Psoas muscle (tissue), 8 donors: Measurements from ENCODE around the gene GYG1. TPM values are rescaled to one million over a fixed set of nuclear protein-coding genes. Genes with fewer than 3 reads are reported as not detected.

ENCODE experiments used
- ATAC-seq, 4 donors: fragments of 200-7000 bp; cut with Tn5 transposase; one replicate each; pipeline ENCODE4 v1.9.1; 2020; ENCODE audit warnings: moderate library complexity in 3 of 4, mild to moderate bottlenecking in 2 of 4
- DNase-seq, 2 donors: peaks; one replicate each; pipeline ENCODE4 v3.0.0-alpha.2; 2020
- H3K27ac ChIP-seq: fragments of 200-600 bp; one replicate; pipeline ENCODE4 v1.8.0; 2022
- H3K27me3 ChIP-seq, 3 donors: fragments of 200-600 bp in 1 of 3; one replicate each; pipeline versions ENCODE4 v1.6.1 to v1.8.0; 2013 to 2022; ENCODE audit warnings: low read length in 2 of 3, mild to moderate bottlenecking in 2 of 3, moderate library complexity in 1 of 3; ENCODE audit not compliant: insufficient read depth in 3 of 3
- H3K36me3 ChIP-seq, 2 donors: fragments of 200-600 bp in 1 of 2; one replicate each; pipeline versions ENCODE4 v1.6.1 to v1.8.0; 2013 to 2022; ENCODE audit warnings: low read depth in 1 of 2, mild to moderate bottlenecking in 1 of 2, moderate library complexity in 1 of 2; ENCODE audit not compliant: insufficient read depth in 1 of 2
- H3K4me1 ChIP-seq: fragments of 200-600 bp; one replicate; pipeline ENCODE4 v1.8.0; 2022
- H3K4me3 ChIP-seq: fragments of 200-600 bp; one replicate; pipeline ENCODE4 v1.8.0; 2022; ENCODE audit warnings: mild to moderate bottlenecking
- H3K9me3 ChIP-seq: fragments of 200-600 bp; one replicate; pipeline ENCODE4 v1.8.0; 2022
- WGBS, 3 donors: extraction: QIAGEN DNeasy Blood & Tissue Kit; methylation state at CpG; one replicate each; pipeline versions ENCODE4 v1.1.6 to v1.1.7; 2013; 5-methylcytosine and 5-hydroxymethylcytosine counted together
- intact Hi-C, 2 donors: fragments of 100-400 bp; cut with DNase I; formaldehyde crosslinking; loops; one replicate each; pipeline versions ENCODE4 v1.11.0 to v1.14.2; 2022
- polyA plus RNA-seq, 3 donors: library from polyadenylated mRNA; stranded (reverse); fragments of 200-250 nt; gene quantifications; one replicate each; pipeline ENCODE4 v1.2.3, GENCODE V29; 2013
- total RNA-seq, 4 donors: library from RNA; stranded (reverse); fragmentation: NEBNext Ultra II Directional in 2 of 4; extraction: Animal tissue kit (Norgen Biotek cat#: 25700) in 2 of 4; gene quantifications; one replicate each; pipeline versions ENCODE4 v1.2.1 to v1.2.4, GENCODE V29; 2021 to 2023
- TF ChIP-seq, protein P1 (sequence below): fragments of 200-600 bp; IDR thresholded peaks from one replicate; pipeline ENCODE4 v1.8.0; 2022; ENCODE audit warnings: antibody characterized with exemption
- donor health status: healthy with polysubstance abuse.
- donor health status: DM: no; HTN: no; CAD: no; lungs with moderate emphysema.
- donor health status: Bipolar disorder and iron deficiency.
- donor health status: healthy.
- donor health status: DM: yes; HTN: yes; CAD: no.
- donor health status: DM: no; HTN: no; CAD: no.
- donor health status: DM: no; HTN: no; CAD: no.
- donor health status: DM: yes; HTN: yes; CAD: no.

Gene GYG1
- total and polyA plus RNA-seq, 7 donors, result 164 to 550 (median 338) TPM

DNA sequence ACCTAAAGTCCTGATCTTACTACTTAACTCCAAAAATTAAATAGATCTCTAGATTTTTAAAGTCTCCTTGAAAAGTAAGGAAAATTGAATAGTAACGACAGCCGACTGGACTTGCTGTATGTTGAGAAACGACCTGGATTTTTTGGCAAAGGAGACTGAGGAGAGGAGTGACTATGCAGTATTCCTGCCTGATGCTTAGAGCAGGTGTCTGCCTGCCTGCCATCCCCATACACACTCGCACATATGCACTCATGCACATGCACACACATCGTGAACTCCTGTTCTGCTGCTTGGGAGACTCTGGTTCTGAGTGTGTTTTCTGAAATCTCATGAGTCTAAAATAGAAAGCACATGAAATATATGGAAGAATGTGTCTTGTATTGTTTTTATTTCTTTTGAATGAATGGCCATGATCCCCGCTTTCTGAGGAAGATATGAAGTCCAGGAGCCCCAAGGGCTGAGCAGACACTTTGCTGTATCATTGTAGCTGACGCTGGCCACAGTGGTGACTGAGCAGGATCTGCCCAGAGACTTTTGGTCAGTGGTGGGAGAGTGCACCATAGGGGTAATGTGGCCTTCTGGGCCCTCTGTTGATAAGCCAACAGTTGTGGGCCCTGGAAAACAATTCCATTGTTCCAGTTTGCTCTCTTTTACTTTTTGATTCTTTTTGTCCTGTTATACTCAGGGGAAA, 16.4 kb downstream of the GYG1 start:
- Histone ChIP-seq H3K36me3 (peaks cover 9 to 71% of the 10 kb centered on the region in 2 donors), H3K27me3 (no peaks in the 10 kb centered on the region), H3K4me1 (peaks cover 82% of the 10 kb centered on the region), H3K27ac (peak overlapping the region; percentile 92), H3K4me3 (no peak overlapping the region), H3K9me3 (no peaks in the 10 kb centered on the region)
- WGBS, 3 donors, result 54 to 60% (median 56%) methylated on average over 7 of the region's 7 CpGs
- TF ChIP-seq, protein P1, sequence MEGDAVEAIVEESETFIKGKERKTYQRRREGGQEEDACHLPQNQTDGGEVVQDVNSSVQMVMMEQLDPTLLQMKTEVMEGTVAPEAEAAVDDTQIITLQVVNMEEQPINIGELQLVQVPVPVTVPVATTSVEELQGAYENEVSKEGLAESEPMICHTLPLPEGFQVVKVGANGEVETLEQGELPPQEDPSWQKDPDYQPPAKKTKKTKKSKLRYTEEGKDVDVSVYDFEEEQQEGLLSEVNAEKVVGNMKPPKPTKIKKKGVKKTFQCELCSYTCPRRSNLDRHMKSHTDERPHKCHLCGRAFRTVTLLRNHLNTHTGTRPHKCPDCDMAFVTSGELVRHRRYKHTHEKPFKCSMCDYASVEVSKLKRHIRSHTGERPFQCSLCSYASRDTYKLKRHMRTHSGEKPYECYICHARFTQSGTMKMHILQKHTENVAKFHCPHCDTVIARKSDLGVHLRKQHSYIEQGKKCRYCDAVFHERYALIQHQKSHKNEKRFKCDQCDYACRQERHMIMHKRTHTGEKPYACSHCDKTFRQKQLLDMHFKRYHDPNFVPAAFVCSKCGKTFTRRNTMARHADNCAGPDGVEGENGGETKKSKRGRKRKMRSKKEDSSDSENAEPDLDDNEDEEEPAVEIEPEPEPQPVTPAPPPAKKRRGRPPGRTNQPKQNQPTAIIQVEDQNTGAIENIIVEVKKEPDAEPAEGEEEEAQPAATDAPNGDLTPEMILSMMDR, result no peak
- ATAC-seq (peak; percentile 53 to 73 (median 60)), DNase-seq (no peak)
- intact Hi-C loops, result no loop called here

DNA sequence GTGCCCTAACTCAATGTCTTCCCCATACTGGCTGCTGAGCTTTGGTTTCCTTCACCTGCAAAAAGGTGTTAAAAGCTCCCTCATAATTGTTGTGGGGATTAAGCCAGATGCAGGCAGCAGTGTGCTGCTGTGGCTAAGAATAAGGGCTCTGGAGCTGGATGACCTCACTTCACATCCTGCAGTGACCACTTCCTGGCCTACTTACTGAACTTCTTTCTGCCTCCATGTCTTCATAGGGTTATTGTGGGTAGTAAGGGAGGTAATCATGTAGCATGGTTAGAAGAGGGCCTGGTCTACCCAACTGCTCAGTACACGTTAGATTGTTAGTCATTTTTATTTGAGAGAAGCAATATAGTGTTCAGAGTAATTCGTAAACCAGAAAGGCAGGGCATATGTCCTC, 18.4 kb downstream of the GYG1 start:
- Histone ChIP-seq H3K27me3 (no peaks in the 10 kb centered on the region), H3K4me3 (no peak overlapping the region), H3K27ac (peak overlapping the region; percentile 92), H3K9me3 (no peaks in the 10 kb centered on the region), H3K36me3 (peaks cover 13 to 80% of the 10 kb centered on the region in 2 donors), H3K4me1 (peaks cover 73% of the 10 kb centered on the region)
- 88 to 97% (median 90%) methylated on average over 2 of the region's 2 CpGs for WGBS, 3 donors
- no peak for DNase-seq
- ATAC-seq, result peak; percentile 39 to 61 (median 57)
- TF ChIP-seq, protein P1, result no peak
- intact Hi-C loops, result loop anchor here in 1 of 2 donors (5.0 kb wide), 1 partner anchor 52 kb away; no protein-coding TSS in a partner anchor

DNA sequence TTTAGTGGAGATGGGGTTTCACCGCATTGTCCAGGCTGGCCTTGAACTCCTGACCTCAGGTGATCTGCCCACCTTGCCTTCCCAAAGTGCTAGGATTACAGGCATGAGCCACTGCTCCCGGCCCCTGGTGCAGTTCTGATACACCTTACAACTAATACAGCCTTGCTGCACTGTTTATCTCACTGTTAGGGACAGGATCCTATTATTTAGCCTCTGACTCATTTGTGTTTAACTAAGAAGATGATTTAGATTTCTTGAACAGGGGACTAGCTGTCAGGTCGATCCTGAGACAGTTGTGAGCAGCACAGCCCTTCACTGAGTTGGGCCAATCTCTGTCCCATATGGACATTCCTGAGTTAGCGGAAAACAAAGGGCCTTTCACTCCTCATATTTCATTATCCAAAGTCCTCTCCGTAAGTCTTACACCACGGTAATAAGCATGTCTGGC, 19.2 kb downstream of the GYG1 start:
- Histone ChIP-seq H3K36me3 (peaks cover 13 to 80% of the 10 kb centered on the region in 2 donors), H3K27ac (peak overlapping the region; percentile 92), H3K27me3 (no peaks in the 10 kb centered on the region), H3K4me1 (peaks cover 74% of the 10 kb centered on the region), H3K4me3 (no peak overlapping the region), H3K9me3 (no peaks in the 10 kb centered on the region)
- intact Hi-C loops, result loop anchor here in 1 of 2 donors (5.0 kb wide), 1 partner anchor 53 kb away; no protein-coding TSS in a partner anchor
- TF ChIP-seq, protein P1, result no peak
- DNase-seq (no peak), ATAC-seq (peak; percentile 64 to 82 (median 76))
- WGBS, 3 donors, result 38 to 47% (median 41%) methylated on average over 6 of the region's 6 CpGs

DNA sequence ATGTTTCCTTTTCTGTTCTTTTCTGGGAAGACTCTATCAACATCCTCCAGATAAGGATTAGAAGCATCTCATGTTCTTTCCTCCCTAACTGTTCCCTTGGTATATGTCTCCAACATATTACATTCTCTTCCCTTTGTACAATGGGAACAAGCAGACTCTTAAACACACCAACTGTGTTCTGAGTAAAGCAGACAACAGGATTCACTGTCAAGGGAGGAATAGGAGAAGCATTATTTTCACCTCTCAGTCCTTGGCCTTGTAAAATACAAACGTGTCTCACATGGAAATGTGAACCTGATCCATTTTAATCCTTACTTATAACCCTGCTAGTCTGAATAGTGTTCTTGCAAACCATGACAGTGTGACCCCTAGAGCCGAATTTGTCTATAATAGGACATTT, 19.6 kb downstream of the GYG1 start:
- H3K4me1 ChIP-seq, result peaks cover 78% of the 10 kb centered on the region
- no peak for ATAC-seq
- TF ChIP-seq, protein P1, result no peak
- H3K27ac ChIP-seq, result peak overlapping the region; percentile 92
- peaks cover 13 to 79% of the 10 kb centered on the region in 2 donors for H3K36me3 ChIP-seq
- H3K27me3 ChIP-seq, result no peaks in the 10 kb centered on the region
- no peak overlapping the region for H3K4me3 ChIP-seq
- H3K9me3 ChIP-seq, result no peaks in the 10 kb centered on the region
- intact Hi-C loops, result loop anchor here in 1 of 2 donors (5.0 kb wide), 1 partner anchor 54 kb away; no protein-coding TSS in a partner anchor
- no peak for DNase-seq
- 18 to 31% (median 19%) methylated on average over 2 of the region's 2 CpGs for WGBS, 3 donors
